Prostate gland (tissue), 2 donors: ENCODE measurements around the gene UBP1. TPM values are rescaled to one million over a fixed set of nuclear protein-coding genes. Genes with fewer than 3 reads are reported as not detected.
"Not testable (repeated sequence)": the region's sequence is repeated elsewhere in the genome, so short reads cannot be mapped to it uniquely, and the experiment has no call there.

Experiments
- DNase-seq: peaks from one replicate; pipeline ENCODE4 v3.0.0-alpha.2; 2019; ENCODE audit warnings: low spot score
- H3K27ac ChIP-seq, 2 donors: fragments of 200-600 bp; sonication (generic); 2 replicates each; pipeline ENCODE4 v1.5.1; 2017 to 2019
- H3K27me3 ChIP-seq: fragments of 200-600 bp; sonication (generic); replicated peaks from 2 replicates; pipeline ENCODE4 v1.5.1; 2019; ENCODE audit not compliant: insufficient read depth
- H3K36me3 ChIP-seq, 2 donors: fragments of 200-600 bp; sonication (generic); 1 replicate in 1 of 2; 2 replicates in 1 of 2; pipeline versions ENCODE4 v1.5.1 to v1.8.1; 2017 to 2019
- H3K4me1 ChIP-seq: fragments of 200-600 bp; sonication (generic); replicated peaks from 2 replicates; pipeline ENCODE4 v1.5.1; 2019
- H3K4me3 ChIP-seq, 2 donors: fragments of 200-600 bp; sonication (generic); 2 replicates each; pipeline ENCODE4 v1.5.1; 2017 to 2019
- H3K9me3 ChIP-seq: fragments of 200-600 bp; sonication (generic); 2 replicates; pipeline ENCODE4 v1.5.1; 2017
- CTCF ChIP-seq, 4 experiments: fragments of 200-600 bp in 2 of 4; fragments of 450-650 bp in 2 of 4; sonication (generic) in 2 of 4; IDR thresholded peaks; 1 replicate in 3 of 4; 2 replicates in 1 of 4; pipeline ENCODE4 v1.5.1; 2016 to 2019; ENCODE audit warnings: antibody characterized with exemption in 4 of 4, mild to moderate bottlenecking in 2 of 4, moderate library complexity in 2 of 4
- POLR2A ChIP-seq: fragments of 450-650 bp; IDR thresholded peaks from one replicate; pipeline ENCODE4 v1.6.1; 2016; ENCODE audit warnings: antibody characterized with exemption, mild to moderate bottlenecking
- POLR2AphosphoS5 ChIP-seq: sonication (generic); formaldehyde crosslinking; IDR thresholded peaks from one replicate; pipeline ENCODE4 v1.6.1; 2017; ENCODE audit warnings: antibody characterized with exemption
- WGBS: methylation state at CpG from one replicate; pipeline ENCODE4 v1.1.5; 2018; 5-methylcytosine and 5-hydroxymethylcytosine counted together
- intact Hi-C: fragments of 100-400 bp; cut with DNase I; formaldehyde crosslinking; loops from one replicate; pipeline ENCODE4 v1.14.2; 2022
- total RNA-seq, 2 donors: library from RNA; depleted of rRNA; stranded (reverse); fragments of >200 nt; gene quantifications; one replicate each; pipeline ENCODE4 v1.1.0, GENCODE V29; 2016

The UBP1 gene
- total RNA-seq, 2 donors from 2014 or later: 52.3 to 57.2 TPM

- intact Hi-C loops: no loop called here
- Histone ChIP-seq H3K4me3 (peak overlapping the region; percentile 61 to 73), H3K36me3 (no peaks in the 10 kb centered on the region), H3K4me1 (no peaks in the 10 kb centered on the region), H3K27ac (peak overlapping the region; percentile 80 to 92), H3K27me3 (no peaks in the 10 kb centered on the region), H3K9me3 (no peaks in the 10 kb centered on the region)
- WGBS: 20% methylated on average over 4 of the region's 4 CpGs
- TF ChIP-seq POLR2AphosphoS5: no peak
- TF ChIP-seq POLR2A: no peak
- TF ChIP-seq CTCF (IDR thresholded peaks at IDR 0.05): no peak
- no peak for DNase-seq
Measured at GRCh38 chr3:33438284-33438668, 1.9 kb downstream of the UBP1 start.

GRCh38 chr3:33437556-33438283 lies 2.5 kb downstream of the UBP1 start:
- no peak for DNase-seq
- no peaks in the 10 kb centered on the region for H3K36me3 ChIP-seq
- no peak for TF ChIP-seq CTCF (IDR thresholded peaks at IDR 0.05)
- TF ChIP-seq POLR2A: no peak
- WGBS: 64% methylated on average over 3 of the region's 3 CpGs
- no peaks in the 10 kb centered on the region for H3K27me3 ChIP-seq
- intact Hi-C loops: no loop called here
- H3K27ac ChIP-seq: peak overlapping the region in 1 of 2 donors; percentile 80
- H3K4me1 ChIP-seq: no peaks in the 10 kb centered on the region
- H3K9me3 ChIP-seq: no peaks in the 10 kb centered on the region
- peak overlapping the region in 1 of 2 donors; percentile 73 for H3K4me3 ChIP-seq

GRCh38 chr3:33433843-33434242 lies 6.4 kb downstream of the UBP1 start:
- H3K27me3 ChIP-seq: no peaks in the 10 kb centered on the region
- intact Hi-C loops: no loop called here
- no peak overlapping the region for H3K4me3 ChIP-seq
- no peak for DNase-seq
- TF ChIP-seq CTCF (IDR thresholded peaks at IDR 0.05) (no peak), POLR2A (no peak), POLR2AphosphoS5 (no peak)
- no peaks in the 10 kb centered on the region for H3K4me1 ChIP-seq
- WGBS: 36% methylated on average over 2 of the region's 2 CpGs
- H3K36me3 ChIP-seq: no peaks in the 10 kb centered on the region
- H3K27ac ChIP-seq: no peak overlapping the region
- no peaks in the 10 kb centered on the region for H3K9me3 ChIP-seq

GRCh38 chr3:33430571-33430970 lies 9.6 kb downstream of the UBP1 start:
- Histone ChIP-seq H3K4me1 (no peaks in the 10 kb centered on the region), H3K9me3 (no peaks in the 10 kb centered on the region), H3K27me3 (no peaks in the 10 kb centered on the region), H3K27ac (no peak overlapping the region), H3K4me3 (no peak overlapping the region), H3K36me3 (no peaks in the 10 kb centered on the region)
- TF ChIP-seq POLR2AphosphoS5 (no peak), CTCF (IDR thresholded peaks at IDR 0.05) (no peak), POLR2A (no peak)
- 94% methylated on average over 4 of the region's 4 CpGs for WGBS
- no peak for DNase-seq
- intact Hi-C loops: no loop called here

GRCh38 chr3:33430061-33430460 lies 10.1 kb downstream of the UBP1 start:
- TF ChIP-seq CTCF (IDR thresholded peaks at IDR 0.05) (no peak), POLR2AphosphoS5 (no peak), POLR2A (no peak)
- intact Hi-C loops: no loop called here
- Histone ChIP-seq H3K4me3 (no peak overlapping the region), H3K36me3 (no peaks in the 10 kb centered on the region), H3K9me3 (no peaks in the 10 kb centered on the region), H3K4me1 (no peaks in the 10 kb centered on the region), H3K27me3 (no peaks in the 10 kb centered on the region), H3K27ac (no peak overlapping the region)
- WGBS: 81% methylated on average over 1 of the region's 1 CpG
- no peak for DNase-seq

GRCh38 chr3:33429306-33429705 lies 10.9 kb downstream of the UBP1 start:
- DNase-seq, H3K4me1 ChIP-seq, H3K9me3 ChIP-seq, H3K27me3 ChIP-seq, H3K4me3 ChIP-seq, H3K36me3 ChIP-seq, intact Hi-C loops, H3K27ac ChIP-seq: not testable (repeated sequence)
- 91% methylated on average over 2 of the region's 2 CpGs for WGBS
